Activated CD4-positive, CD25-positive, alpha-beta regulatory T cell treated with anti-CD3 and anti-CD28 coated beads, Interleukin-2, amount 50 U/mL, for 72 hours (primary cell): ENCODE results near the gene ITIH2.
"Not testable (repeated sequence)": the region's sequence is repeated elsewhere in the genome, so short reads cannot be mapped to it uniquely, and the experiment has no call there.

Experiments used
- DNase-seq: peaks from one replicate; pipeline ENCODE4 v3.0.0; 2021

Gene ITIH2

GRCh38 chr10:7755103-7755502, 52.0 kb downstream of the ITIH2 start:
- DNase-seq = no peak

GRCh38 chr10:7756360-7756992, 53.4 kb downstream of the ITIH2 start:
- no peak for DNase-seq

GRCh38 chr10:7763929-7764328, 60.8 kb downstream of the ITIH2 start:
- DNase-seq = no peak

GRCh38 chr10:7766241-7766640, 63.1 kb downstream of the ITIH2 start:
- DNase-seq = no peak

- no peak for DNase-seq
Measured at GRCh38 chr10:7767209-7767608, 64.1 kb downstream of the ITIH2 start.

GRCh38 chr10:7768417-7768816, 65.3 kb downstream of the ITIH2 start:
- no peak for DNase-seq

GRCh38 chr10:7773845-7774801, 71.0 kb downstream of the ITIH2 start:
- DNase-seq = no peak

GRCh38 chr10:7776777-7777176, 73.7 kb downstream of the ITIH2 start:
- DNase-seq = no peak

- not testable (repeated sequence) for DNase-seq
Measured at GRCh38 chr10:7782194-7782593, 79.1 kb downstream of the ITIH2 start.

- no peak for DNase-seq
Measured at GRCh38 chr10:7786430-7786829, 83.3 kb downstream of the ITIH2 start.

GRCh38 chr10:7787150-7787856, 84.2 kb downstream of the ITIH2 start:
- no peak for DNase-seq

GRCh38 chr10:7787857-7788638, 84.9 kb downstream of the ITIH2 start, which contains the start of the genes ATP5F1C and KIN:
Gene ATP5F1C, plus strand, starts transcription at chr10:7788177. Its CDS starts 31 bp downstream, at chr10:7788208.
Gene KIN, minus strand, starts transcription at chr10:7787993. Its CDS starts 60 bp downstream, at chr10:7787933.
- peak; percentile 99 for DNase-seq

GRCh38 chr10:7788639-7789286, 85.6 kb downstream of the ITIH2 start:
- DNase-seq = no peak

- no peak for DNase-seq
Measured at GRCh38 chr10:7789390-7789789, 86.3 kb downstream of the ITIH2 start.

GRCh38 chr10:7792541-7792940, 89.4 kb downstream of the ITIH2 start:
- no peak for DNase-seq

GRCh38 chr10:7794251-7795026, 91.3 kb downstream of the ITIH2 start:
- no peak for DNase-seq

- no peak for DNase-seq
Measured at GRCh38 chr10:7795605-7796004, 92.5 kb downstream of the ITIH2 start.

- DNase-seq = no peak
Measured at GRCh38 chr10:7797582-7797981, 94.5 kb downstream of the ITIH2 start.
